Stimulated activated CD4-positive, alpha-beta T cell treated with anti-CD3 and anti-CD28 coated beads, Interleukin-1b, Interleukin-23, amount 100 ng/mL, for 1 hour (primary cell): ENCODE measurements around the gene NOL7.

Experiments used
- DNase-seq, 2 donors: peaks; one replicate each; pipeline ENCODE4 v3.0.0-alpha.2; 2020; ENCODE audit warnings: low read depth in 2 of 2

The NOL7 gene

DNA sequence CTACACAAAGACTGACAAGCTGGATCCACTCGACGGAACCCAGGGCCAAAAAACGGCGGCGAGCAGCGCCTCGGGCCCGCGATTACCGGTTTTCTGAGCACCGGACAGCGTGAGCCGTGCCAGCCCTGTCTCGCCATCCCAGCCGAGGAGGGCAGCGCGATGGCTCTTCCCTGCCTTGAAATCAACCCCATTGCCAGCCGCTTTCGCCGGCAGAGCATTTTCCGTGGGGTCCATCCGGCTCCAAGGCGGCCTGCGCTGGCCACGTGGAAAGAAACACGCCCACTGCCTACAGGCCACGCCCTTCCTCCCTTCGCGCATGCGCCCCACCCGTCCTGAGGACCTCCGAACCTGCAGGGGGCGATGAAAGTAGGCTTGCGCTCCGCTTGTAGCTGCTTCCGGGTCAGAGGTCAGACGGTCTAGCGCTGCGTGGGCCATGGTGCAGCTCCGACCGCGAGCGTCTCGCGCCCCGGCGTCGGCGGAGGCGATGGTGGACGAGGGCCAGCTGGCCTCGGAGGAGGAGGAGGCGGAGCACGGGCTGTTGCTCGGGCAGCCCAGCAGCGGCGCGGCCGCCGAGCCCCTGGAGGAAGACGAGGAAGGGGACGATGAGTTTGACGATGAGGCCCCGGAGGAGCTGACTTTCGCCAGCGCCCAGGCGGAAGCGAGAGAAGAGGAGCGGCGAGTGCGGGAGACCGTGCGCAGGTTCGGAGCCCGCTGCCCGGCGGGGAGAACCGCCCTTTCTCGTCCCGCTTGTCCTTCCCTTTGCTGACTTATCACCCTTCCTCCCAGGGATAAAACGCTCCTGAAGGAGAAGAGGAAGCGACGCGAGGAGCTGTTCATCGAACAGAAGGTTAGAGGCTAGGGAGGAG, at the start of gene NOL7:
Gene NOL7, plus strand, starts transcription at position 410 of the 866 bp plus-strand sequence. Its CDS starts 24 bp downstream, at position 434.
- peak; percentile 98 to 99 for DNase-seq

DNA sequence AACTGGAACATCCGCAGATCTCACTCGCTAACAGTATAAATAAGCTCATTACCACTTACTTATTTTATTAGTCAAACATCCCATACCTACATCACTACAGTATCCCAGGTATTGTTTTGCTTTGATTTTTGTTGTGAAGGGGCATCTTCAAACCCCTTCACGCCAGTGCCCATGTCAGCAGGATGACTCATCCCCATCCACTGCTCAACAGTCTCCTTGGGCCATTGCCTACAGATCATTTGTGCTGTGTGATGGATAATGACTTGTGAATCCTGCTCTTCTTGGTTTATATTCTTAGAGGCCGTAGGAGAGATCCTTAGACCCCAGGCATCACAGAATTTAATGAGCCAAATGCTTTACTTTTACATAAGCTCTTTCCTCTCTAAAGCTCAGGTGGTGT, 49.2 kb upstream of the NOL7 start:
- no peak for DNase-seq

DNA sequence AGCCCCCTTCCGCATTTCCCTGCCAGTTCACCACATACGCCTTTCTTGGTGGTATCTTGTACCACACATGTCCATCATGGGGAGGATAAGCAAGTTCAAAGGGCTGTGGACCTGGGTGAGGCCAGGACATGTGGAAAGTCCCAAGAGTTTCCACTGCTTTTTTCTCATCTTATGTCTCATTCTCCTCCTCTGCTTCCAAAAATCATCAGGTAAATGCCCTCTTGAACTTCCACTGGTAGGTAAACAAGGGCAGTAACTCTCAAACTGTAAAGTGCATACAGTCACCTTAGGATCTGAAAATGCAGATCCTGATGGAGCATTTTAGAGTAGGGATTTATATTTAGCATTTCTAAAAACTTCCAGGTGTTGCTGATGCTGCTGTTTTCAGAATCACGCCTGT, 48.6 kb upstream of the NOL7 start:
- DNase-seq: no peak

DNA sequence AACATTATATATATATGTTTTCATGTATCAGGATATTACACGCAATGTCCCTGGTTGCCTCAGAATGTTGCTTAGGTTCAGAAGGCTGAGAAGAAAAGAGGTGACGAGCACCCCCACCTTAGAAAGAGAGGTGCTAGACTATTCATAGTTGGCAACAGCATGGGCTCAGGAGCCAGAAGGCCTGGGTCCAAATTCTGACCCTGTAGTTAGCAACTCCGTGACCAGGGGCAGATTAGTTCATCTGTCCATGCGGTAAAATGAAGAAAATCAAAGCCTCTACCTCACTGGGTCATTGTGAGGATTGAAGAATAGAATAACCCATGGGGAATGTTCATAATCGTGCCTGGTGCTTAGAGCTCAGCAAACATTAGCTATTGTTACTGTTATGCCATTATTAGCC, 46.2 kb upstream of the NOL7 start:
- no peak for DNase-seq

DNA sequence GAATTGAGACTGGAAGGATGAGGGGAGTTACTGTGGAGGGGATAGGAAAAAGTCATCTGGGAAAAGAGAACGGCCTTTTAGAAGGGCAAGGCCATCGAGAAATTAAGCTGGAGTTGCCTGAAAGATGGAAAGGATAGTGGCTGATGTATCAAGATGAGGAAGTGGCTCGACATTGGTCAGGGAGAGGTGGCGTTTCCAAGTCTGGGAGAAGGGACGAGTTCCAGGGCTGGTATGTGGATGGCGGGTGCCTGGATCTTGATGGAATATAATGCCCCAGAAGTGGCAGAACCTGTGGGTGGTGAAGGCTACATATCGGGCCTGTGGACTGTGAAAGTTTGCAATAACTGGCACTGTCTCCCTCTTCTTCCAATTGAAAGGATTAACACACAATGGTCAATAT, 42.9 kb upstream of the NOL7 start:
- DNase-seq: no peak

DNA sequence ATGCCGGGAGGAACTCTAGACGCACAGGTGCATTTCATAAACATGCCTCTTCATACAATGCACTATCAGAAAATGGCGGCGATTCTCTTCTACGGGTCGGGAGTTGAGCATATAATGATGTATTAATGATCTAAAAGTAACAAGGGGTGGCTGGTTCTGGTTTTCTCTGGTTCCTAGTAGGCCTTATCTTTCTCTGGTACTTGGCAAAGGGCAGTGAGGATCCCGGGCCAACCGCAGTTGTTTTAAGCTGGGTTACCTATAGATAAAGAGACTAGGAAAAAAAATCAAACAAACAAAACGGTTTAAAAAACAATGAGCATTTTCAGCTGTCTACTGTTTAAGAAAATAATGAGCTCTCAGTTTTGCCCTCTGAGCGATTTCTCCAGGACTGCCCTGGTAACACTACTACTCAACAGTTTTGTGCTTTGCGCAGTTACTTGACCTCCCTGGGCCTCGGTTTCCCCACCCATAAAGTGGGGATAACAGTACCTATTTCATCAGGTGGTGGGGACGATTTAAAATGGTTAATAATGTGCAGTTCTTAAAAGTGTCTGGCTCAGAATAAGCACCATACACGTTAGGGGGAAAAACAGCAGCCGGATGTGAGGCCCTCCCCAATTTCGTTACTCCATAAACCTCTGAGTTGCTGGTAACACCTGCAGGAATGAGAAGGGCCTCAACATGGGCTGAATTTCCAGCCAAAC, 42.0 kb upstream of the NOL7 start:
- no peak for DNase-seq

DNA sequence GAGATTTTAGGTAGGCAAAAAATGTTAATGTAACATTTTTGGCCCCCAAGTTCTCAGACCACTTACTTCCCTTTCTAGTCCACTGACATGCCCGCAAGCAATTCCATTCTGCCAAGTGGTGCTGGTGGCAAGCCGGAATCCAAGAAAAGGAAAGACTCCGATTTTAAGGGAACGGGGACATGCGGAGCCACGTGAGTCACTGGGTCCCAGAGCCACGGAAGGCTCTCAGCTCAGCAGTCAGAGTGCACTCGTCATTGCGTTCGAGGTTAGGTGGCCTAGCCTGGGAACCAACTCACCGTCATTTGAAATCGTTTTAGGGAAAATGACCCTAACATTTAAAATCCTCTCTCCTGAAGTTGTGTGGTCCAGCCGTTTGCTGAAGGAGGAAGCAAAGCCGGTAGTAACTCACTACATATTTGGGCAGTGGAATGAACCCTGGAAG, 41.4 kb upstream of the NOL7 start:
- DNase-seq: no peak

DNA sequence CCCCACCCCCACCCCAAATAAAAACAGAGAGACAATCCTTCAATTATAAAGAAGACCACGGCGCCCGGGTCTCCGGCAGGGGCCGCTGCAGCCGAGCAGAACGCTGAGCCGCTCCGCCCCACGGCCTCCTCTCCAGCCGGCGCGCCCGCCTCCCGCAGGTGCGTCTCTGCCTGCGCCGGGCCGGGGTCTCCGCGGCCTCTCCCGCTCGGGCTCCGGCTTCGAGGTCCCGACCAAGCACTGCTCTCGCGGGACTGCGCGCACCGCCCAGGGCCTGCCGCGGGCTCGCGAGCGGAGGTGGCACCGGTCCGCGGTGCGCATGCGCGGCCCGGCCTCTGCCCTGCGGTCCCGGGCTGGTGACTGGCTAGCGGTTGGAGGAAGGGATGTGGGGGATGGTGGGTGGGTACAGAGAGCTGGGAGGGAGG, 41.0 kb upstream of the NOL7 start:
- peak; percentile 84 to 85 for DNase-seq

DNA sequence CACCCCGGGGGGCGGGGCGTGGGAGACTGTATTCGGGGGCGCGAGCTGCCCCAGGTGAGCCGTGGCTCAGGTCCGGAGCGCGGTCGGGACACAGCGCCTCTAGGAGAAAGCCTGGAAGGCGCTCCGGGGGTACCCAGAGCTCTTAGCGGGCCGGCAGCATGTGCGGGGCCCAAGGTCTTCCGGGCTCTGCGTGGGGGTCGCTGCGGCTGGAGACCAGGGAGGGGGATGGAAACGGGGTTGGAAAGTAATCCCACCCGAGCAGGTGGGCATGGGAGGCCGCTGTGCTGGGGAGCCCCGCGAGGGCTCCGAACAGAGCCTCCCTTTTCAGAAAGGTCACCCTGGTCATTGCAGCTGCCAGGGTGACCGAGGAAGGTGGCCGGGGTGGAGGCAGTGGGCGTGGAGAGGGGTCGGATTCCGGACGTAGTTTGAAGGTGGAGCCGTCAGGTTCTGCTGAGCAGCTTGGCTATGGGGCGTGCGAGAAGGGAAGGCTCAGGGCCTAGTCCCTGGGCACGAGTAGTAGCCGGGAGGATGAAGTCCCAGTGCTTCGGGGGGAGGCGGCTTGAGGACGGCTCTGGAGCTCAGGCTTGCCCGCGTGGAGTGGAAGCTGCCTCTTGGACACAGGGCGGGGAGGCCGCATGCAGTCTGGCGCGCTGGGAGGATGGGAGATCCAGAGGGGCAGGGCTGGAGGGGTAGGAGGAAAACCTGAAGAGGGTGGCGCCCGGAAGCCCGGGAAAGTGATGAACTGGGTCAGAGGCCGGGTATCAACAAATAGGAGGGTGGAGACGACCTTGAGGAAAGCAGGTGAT, 40.4 kb upstream of the NOL7 start, which contains the start of gene SIRT5:
Gene SIRT5, plus strand, starts transcription at position 31 of the 806 bp plus-strand sequence. CDS start 9,510 bp downstream, outside the sequence.
- DNase-seq: peak in 1 of 2 donors; percentile 36

DNA sequence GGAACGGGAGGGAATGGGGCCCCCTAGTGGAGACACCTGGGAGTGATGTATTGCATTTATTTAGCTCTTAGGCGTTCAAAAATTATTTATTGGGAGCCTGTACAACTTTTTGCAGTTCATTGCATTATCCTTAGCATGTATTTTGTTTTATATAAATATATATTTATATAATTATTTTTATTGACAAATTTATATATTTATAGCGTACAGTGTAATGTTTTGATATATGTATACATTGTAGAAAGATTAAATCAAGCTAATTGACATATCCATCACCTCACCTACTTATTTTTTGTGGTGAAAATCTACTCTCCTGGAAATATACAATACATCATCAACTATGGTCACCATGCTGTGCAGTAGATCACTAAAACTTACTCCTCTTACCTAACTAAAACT, 39.8 kb upstream of the NOL7 start:
- DNase-seq: peak in 1 of 2 donors; percentile 59

DNA sequence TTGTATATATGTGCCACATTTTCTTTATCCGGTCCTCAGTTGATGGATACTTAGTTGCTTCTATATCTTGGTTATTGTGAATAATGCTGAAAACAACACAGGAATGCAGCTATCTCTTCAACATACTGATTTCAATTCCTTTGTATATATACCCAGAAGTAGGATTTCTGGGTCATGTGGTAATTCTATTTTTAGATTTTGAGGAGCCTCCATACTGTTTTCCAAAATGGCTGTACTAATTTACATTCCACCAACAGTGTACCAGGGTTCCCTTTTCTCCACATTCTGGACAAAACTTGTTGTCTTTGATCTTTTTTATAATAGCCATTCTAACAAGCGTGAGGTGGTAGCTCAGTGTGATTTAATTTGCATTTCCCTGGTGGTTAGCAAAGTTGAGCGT, 39.1 kb upstream of the NOL7 start:
- no peak for DNase-seq

DNA sequence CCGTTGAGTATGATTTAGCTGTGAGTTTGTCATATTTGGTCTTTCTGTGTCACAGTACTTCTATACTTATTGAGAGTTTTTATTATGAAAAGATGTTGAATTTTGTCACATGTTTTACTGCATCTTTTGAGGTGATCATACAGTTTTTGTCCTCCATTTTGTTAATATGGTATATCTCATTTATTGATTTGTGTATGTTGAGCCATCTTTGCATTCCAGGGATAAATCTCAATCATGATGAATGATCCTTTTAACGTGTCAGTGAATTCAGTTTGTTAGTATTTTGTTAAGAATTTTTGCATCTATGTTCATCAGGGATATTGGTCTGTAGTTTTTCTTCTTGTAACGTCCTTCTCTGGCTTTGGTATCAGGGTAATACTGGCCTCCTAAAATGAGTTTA, 37.2 kb upstream of the NOL7 start:
- no peak for DNase-seq

DNA sequence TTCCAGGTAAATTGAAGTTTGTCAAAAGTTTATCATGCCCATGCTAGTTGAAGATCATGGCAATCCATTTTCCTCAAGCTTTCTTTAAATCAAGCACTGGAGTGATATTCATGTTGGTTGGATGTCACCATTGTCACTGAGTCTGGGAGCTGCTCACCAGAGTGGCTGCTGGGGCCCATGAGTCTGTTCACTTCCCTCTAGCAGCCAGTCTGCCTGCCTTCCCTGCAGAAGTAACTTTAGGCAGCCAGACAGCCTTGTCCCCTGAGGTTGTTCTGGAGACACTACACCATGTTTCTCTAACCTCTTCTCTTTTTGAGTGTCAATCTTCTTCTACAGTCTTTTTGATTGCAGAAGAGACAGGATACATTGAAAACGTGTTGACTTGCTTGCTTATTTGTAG, 35.2 kb upstream of the NOL7 start:
- DNase-seq: no peak

DNA sequence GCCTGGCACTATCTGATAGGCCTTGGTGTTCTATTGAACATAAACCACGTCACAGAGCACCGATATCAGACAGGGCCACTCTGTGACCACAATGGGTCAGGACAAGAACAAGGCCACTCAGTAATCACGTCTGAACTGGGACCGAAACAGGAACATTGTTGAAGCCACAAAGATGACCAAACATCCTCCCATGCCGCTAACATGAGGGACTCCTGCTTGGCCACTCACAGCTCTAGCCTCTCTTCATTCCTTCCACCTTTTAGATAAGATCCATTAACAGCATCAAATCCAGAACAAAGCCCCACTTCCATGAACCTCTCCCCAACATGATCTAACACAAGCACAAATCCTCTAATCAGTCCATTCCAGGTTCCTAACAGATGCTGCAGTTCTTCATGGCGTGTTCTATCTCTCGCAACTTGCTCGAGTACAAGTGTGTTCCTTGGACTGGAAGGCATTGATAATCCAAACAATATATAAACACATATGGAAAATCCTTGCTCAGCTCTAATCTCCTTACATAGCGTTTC, 33.4 kb upstream of the NOL7 start:
- no peak for DNase-seq

DNA sequence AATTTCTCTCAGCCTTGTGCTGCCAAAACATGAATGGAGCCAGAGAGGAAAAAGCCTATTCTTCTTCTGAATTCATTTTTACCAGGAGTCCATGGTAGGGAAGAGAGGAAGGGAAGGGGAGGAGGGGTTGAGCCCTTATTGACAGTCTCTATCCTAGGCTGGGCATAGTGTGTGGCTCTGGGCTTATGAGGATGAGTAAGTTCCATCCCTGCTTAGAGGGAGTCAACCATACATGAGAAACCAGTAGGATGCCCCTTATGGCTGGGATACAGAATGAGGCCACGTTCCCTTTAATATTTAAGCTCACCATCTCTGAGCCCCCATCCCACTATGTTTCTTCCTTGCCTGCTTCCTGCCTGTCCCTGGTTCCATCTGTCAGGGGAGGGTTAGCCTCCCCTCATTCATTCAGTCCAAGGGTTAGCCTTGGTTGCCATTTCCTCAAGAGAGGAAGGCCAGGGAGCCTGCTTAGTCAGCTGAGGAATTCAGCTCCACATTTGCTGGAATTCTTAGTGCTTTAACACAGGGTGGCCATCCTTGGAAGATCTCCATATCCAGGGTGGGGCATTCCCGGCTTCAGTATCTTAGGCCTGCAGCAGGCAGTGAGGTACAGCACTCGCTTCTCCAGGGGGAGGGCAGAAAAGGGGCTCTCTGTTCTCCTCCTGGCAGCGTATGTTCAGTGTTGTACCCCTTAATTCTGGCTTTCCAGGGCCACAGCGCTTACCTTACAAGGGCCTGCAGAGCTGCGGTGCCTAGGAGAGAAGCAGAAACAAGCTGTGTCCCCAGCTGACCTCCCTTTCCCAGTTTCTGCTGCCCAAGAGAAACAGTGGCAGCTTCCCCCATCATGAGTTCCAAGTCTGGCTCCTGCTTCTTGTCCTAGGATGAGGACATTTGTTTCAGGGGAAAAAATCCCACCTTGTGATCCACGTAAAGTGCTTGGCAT, 28.3 kb upstream of the NOL7 start:
- DNase-seq: no peak

DNA sequence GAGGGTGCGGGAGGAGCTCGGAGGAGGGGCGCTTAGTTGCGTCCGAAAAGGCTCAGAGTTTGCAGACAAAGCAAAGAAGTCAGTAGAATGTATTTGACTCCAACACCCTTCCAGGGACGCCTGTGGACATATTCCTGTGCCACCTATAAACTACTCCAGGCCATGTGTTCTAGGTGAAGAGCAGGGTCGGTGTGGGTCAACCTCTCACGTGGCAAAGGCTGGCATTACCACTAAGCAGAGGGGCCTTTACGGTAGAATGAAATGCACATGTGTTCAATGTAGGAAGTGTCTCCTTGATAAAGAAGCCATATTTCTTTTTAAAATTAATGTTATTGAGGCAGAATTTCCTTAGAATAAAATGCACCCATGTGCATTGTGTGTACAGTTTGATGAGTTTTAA, 25.3 kb upstream of the NOL7 start:
- no peak for DNase-seq

DNA sequence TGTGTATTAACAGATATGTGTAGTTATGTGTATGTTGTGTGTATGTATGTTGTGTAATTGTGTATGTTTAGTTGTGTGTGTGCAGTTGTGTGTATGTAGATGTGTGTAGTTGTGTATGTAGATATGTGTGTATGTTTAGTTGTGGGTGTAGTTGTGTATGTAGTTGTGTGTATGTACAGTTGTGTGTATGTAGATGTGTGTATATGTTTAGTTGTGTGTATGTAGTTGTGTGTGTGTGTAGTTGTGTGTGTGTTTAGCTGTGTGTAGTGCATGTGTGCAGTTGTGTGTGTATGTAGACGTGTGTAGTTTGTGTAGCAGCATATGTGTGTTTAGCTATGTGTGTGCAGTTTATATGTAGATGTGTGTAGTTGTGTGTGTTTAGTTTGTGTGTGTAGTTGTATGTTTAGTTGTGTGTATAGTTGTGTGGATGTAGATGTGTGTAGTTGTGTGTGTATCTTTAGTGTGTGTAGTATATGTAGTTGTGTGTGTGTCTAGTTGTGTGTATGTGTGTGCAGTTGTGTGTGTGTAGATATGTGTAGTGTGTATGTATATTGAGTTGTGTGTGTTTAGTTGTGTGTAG, 24.5 kb upstream of the NOL7 start:
- DNase-seq: no peak

DNA sequence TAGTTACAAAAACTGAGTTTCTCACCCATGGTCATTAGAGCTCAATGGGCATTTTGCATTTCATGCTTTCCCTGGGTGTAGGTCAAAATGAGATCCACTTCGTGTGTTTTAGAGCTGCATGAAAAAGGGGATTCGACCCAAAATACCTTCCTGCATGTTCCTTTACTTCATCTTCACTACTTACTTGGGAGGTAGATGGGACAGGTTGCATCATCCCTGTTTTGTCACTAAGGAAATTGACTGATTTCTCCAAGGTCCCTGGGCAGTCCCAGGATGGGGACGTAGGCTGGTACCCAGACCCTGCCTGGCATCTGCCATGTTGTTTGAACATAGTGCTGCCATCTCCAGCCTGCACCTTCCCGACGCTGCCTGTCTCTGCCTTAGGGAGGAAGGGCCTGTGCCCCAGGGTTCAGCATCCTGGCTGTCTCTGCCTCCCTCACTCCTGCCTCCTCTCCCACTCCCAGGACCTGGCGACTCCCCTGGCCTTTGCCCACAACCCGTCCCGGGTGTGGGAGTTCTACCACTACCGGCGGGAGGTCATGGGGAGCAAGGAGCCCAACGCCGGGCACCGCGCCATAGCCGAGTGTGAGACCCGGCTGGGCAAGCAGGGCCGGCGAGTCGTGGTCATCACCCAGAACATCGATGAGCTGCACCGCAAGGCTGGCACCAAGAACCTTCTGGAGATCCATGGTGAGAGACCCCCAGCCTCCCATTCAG, 23.8 kb upstream of the NOL7 start:
- DNase-seq: no peak

DNA sequence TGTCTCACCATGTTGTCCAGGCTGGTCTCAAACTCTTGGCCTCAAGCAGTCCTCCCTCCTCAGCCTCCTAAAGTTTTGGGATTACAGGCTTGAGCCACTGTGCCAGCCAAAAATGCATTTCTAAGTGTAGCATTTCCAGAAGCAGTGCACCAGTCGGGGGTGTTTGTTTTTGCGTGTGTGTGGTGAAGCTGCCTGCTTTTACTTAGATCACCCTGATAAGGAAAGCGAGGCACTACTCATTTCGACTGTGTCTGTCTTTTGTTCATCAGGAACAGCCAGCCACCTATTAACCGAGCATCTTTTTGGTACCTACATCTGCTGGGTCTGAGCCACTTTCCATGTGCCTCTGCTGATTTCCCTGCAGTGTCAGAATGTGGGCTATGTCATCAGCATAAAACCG, 22.0 kb upstream of the NOL7 start:
- DNase-seq: no peak

DNA sequence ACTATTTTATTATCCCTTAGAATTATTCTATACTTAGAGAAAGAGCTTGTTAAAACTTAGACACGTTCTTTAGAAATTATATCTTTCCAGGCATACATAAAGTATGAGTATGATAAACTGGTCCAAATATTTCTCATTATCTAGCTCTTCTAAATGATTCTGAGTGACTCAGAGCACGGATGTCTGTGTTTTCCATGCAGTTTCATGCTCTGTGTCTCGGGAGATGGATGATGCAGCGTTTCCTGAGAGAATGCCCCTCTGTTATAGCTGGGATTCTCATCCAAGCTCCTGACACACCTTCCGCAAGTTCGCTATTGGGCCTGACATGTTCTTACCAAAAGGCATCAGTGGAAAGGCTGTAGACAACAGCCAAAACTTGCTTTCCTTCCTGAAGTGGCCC, 21.4 kb upstream of the NOL7 start:
- DNase-seq: no peak
